LoVo (cell line): ENCODE results near the gene RIPK4.
"Not testable (repeated sequence)": the region's sequence is repeated elsewhere in the genome, so short reads cannot be mapped to it uniquely, and the experiment has no call there.

Source experiments
- DNase-seq: peaks from one replicate; pipeline ENCODE4 v3.0.0-alpha.2; 2016; ENCODE audit warnings: low spot score

The RIPK4 gene

GRCh38 chr21:41714299-41714865 is 52.5 kb downstream of the RIPK4 start:
- not testable (repeated sequence) for DNase-seq

GRCh38 chr21:41713495-41714281 is 53.2 kb downstream of the RIPK4 start:
- no peak for DNase-seq

GRCh38 chr21:41712730-41713129 is 54.1 kb downstream of the RIPK4 start:
- no peak for DNase-seq

DNA sequence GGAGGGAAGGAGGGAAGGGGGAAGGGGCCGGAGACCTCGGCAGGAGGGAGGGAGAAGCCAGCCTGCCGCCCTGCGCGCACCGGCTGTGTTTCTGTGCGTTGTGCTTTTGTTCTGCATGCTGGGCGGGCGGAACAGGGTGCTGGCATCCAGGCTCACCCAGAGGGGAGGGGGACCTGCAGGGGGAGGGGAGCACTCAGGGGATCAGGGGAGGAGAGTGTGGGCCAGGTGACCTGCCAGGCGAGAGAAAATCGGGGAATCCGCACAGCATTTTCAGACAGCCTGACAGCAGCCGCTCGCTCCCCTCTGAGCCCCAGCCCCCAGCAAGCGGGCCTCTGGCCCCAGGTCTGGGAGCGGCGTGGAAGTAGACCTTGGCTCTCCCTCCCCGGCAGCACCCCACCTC is 54.7 kb downstream of the RIPK4 start:
- DNase-seq: no peak

GRCh38 chr21:41711416-41712007 is 55.3 kb downstream of the RIPK4 start:
- no peak for DNase-seq

GRCh38 chr21:41710823-41711160 is 56.1 kb downstream of the RIPK4 start:
- no peak for DNase-seq

GRCh38 chr21:41709965-41710822 is 56.7 kb downstream of the RIPK4 start:
- no peak for DNase-seq

- DNase-seq: no peak
Measured at GRCh38 chr21:41709166-41709565, 57.7 kb downstream of the RIPK4 start.

GRCh38 chr21:41707960-41708330 is 58.9 kb downstream of the RIPK4 start:
- DNase-seq: no peak

GRCh38 chr21:41707231-41707959 is 59.5 kb downstream of the RIPK4 start:
- peak; percentile 64 for DNase-seq

- DNase-seq: peak; percentile 78
Measured at GRCh38 chr21:41706678-41707077, 60.2 kb downstream of the RIPK4 start.

DNA sequence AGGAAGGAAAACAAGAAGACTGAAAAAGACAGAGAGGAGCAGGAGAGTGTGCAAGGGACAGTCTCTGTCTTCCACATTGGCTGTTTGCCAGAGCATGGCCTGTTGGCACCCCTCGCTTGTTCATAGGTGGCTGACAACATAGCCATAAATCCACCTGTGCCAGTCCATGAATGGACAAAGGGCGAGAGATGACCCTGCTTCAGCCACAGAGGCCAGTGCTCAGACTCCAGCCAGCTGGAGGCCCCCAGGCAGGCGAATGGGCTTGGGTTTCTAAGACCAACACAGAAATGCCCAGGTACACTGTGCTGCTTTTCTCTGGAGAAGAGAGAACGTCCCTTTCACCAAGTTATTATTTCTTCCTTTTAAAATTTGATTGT is 60.6 kb downstream of the RIPK4 start:
- DNase-seq: no peak

DNA sequence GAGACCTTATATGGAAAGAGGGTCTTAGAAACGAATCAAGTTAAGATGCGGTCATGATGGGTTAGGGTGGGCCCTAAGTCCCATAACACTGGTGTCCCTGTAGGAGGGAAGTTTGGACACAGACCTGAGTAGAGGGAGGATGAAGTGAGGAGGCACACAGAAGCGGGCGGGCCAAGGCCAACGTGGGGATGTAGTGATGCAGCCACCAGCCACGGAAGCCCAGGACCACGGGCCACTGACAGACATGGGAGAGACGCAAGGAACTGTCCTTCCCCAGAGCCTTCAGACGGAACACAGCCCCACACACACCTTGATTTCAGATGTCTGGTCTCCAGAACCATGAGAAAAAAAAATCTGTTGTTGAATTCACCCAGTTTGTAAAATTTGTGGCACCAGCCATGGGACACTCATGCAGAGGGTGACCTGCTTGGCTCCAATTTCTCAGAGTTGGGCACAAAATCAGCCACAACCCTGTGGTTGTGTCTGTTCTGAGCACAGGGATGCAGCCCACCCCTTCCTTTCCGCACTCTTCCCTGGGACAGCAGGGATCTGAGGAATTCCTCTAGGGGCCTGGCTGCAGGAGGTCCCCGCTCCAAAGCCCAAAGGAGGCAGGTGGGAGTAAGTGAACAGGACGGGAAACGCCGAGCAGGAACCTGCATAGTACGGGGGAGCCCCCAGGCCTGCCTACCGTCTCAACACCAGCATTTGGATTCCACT is 61.1 kb downstream of the RIPK4 start:
- no peak for DNase-seq

- peak; percentile 77 for DNase-seq
Measured at GRCh38 chr21:41703857-41704501, 62.9 kb downstream of the RIPK4 start.

GRCh38 chr21:41701749-41702148 is 65.1 kb downstream of the RIPK4 start:
- DNase-seq: no peak

GRCh38 chr21:41699311-41699710 is 67.5 kb downstream of the RIPK4 start:
- no peak for DNase-seq

DNA sequence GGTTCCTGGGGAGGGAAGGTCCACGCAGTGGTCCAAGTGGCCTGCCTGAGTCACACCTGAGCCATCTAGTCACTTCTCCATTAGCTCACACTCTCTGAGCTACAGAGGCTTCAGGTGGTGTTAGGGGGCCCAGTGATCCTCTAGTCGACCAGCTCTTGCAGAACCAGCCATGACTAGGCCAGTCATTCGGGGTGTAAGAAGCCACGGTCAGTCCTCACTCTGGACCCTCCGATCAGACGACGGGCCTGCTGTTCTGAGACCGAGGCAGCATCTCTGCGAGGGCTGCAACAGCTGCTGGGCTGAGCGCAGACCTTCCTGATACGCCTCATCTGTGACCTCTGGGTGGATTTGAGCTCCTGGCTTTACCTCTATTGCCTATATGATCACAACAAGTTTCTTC is 68.8 kb downstream of the RIPK4 start:
- DNase-seq: no peak

DNA sequence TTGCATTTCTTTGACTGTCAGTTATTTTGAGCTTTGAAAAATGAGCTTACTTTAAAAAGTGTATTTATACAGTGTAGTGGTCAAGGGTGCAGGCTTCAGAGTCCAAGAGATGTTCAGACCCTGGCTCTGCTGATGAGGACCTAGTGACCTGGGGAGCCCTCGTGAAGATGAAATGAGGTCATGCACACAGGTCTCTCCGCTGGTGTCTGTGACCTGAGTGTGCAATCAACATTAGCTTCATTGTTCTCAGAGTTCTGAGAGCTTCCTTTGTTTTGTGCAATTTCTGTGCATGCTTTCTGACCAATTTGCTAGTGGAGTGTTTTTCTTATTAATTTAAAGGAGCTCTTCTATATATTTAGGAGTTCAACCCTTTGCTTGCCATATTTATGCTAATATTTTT is 71.3 kb downstream of the RIPK4 start:
- DNase-seq: no peak

DNA sequence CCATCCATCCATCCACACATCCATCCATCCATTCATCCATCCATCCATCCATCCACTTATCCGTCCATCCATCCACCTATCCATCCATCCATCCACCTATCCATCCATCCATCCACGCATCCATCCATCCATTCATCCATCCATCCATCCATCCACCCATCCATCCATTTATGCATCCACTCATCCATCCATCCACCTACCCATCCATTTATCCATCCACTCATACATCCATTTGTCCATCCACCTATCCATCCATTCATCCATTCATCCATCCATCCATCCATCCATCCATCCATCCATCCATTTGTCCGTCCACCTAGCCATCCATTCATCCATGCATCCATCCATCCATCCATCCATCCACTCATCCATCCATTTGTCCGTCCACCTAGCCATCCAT is 72.8 kb downstream of the RIPK4 start:
- not testable (repeated sequence) for DNase-seq

GRCh38 chr21:41692185-41692565 is 74.7 kb downstream of the RIPK4 start:
- DNase-seq: no peak
